HFF-Myc (cell line): Measurements from ENCODE around the gene GPR108.
"Not testable (repeated sequence)": the region's sequence is repeated elsewhere in the genome, so short reads cannot be mapped to it uniquely, and the experiment has no call there.

Source experiments
- DNase-seq: peaks from one replicate; pipeline ENCODE4 v3.0.0-alpha.2; 2011; ENCODE audit warnings: low read depth; ENCODE audit errors: extremely low read depth
- H3K4me3 ChIP-seq: replicated peaks from 2 replicates; pipeline ENCODE4 v1.5.1; 2011; ENCODE audit warnings: low read depth, mild to moderate bottlenecking, control low read depth, low read length
- CTCF ChIP-seq: IDR thresholded peaks from 2 replicates; pipeline ENCODE4 v1.5.1; 2012; ENCODE audit warnings: mild to moderate bottlenecking, low read depth, low read length, control low read depth; ENCODE audit errors: missing control alignments

GPR108 gene

GRCh38 chr19:6773323-6773931 is 36.0 kb upstream of the GPR108 start:
- no peak overlapping the region for H3K4me3 ChIP-seq
- no peak for TF ChIP-seq CTCF
- no peak for DNase-seq

GRCh38 chr19:6772866-6773322 is 35.5 kb upstream of the GPR108 start:
- H3K4me3 ChIP-seq: no peak overlapping the region
- no peak for DNase-seq
- TF ChIP-seq CTCF: no peak

- TF ChIP-seq CTCF: peak; percentile 14
- no peak within 1 kb of the TSS for H3K4me3 ChIP-seq
- no peak for DNase-seq
Observed at GRCh38 chr19:6772028-6772865, 34.9 kb upstream of the GPR108 start, which contains the start of gene VAV1. Gene VAV1 (plus strand): TSS chr19:6772708. CDS start chr19:6772808, 100 bp downstream.

GRCh38 chr19:6771648-6772027 is 34.3 kb upstream of the GPR108 start:
- H3K4me3 ChIP-seq, DNase-seq: not testable (repeated sequence)

- peak; percentile 35 for TF ChIP-seq CTCF
- no peak overlapping the region for H3K4me3 ChIP-seq
- no peak for DNase-seq
Observed at GRCh38 chr19:6769006-6769619, 31.7 kb upstream of the GPR108 start.

GRCh38 chr19:6768236-6768785 is 30.9 kb upstream of the GPR108 start:
- no peak overlapping the region for H3K4me3 ChIP-seq
- no peak for DNase-seq
- no peak for TF ChIP-seq CTCF
